GM20431 (cell line): ENCODE results near the gene MVB12B.

ENCODE experiments used
- in situ Hi-C: fragments of 300-500 bp; cut with MseI, MboI; formaldehyde crosslinking; loops from one replicate; pipeline ENCODE4 v1.15.0; 2020; ENCODE audit warnings: low sequenced_read_pairs; ENCODE audit not compliant: unreplicated experiment

The MVB12B gene

DNA sequence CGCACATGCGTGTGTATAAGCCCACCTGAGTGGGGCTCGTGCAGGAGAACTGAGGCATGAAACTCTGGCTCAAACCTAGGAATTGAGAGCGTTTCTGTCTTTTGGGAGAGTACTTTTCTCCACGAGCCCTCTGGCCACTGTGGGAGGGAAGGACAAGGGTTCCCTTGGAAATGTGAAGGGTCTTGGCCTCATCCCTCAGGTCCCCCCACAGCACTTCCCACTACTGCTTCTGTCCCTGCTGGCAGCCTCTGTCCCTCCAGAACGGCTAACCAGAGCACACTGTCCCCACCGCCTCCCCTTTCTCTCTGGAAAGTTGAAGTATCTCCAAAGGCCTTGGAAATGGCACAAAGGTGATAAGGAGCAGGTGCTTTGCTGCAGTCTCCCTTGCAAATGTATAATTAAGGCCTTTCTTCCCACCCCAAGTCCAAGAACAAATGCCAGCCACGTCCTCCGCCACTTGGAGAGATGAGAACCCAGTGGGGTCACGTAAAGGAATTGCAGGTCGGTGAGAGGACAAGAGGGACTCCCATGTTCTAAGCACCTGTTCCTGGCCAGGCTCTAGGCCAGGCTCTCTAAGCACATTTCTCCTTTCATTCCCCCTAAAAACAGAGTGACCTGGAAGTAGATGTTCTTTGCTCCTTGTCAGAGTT, 179.2 kb downstream of the MVB12B start:
- in situ Hi-C loops, result no loop called here

DNA sequence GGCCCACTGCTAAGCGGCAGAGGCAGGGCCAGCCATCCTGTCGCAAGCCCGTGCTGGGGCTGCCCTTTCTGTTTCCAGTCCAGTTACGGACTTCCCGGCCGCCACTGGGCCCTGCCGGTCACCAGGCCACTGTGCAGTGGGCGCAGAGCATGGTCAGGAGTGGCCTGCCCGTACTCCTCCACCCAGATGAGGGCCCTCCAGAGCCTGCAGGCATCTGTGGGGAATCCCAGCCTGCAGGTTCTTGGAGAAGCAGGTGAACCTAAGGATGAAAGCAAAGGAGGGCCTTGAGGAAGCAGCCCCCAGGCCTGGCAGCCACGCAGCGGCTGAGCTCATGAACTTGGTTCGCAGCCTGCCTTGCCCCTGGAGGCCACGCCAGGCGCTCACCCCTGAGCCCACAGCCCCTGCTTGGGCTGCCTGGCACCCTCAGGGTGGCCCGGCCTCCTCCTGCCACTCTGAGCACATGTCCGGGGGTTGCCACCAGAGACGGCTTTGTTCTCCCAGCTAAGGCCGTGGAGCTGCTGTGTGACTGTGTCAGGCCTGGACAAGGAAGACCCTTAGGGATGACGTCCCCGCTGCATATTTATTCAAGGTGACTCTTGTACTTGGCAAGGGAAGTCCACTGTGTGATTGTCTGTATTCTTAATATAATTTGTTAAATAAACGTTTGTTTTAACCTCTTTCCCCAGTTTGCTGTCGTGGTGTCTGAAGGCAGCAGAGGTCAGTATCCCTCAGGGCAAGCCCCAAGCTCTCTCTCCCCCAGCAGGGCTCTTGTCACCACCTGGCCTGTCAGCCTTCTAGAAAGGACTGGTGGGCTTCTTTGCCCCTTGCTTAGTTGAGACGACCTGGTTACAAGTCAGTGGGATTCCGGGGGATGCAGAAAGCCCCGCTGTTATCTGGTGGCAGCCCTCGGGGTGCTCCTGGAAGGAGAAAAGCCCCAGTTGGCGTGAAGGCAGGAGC, 180.0 kb downstream of the MVB12B start:
- in situ Hi-C loops, result no loop called here

GRCh38 chr9:126507318-126508109, 180.9 kb downstream of the MVB12B start:
- in situ Hi-C loops, result no loop called here

- in situ Hi-C loops, result no loop called here
These were observed 181.6 kb downstream of the MVB12B start for GRCh38 chr9:126508171-126508591.

GRCh38 chr9:126508928-126509327, 182.3 kb downstream of the MVB12B start:
- in situ Hi-C loops, result no loop called here

GRCh38 chr9:126509718-126510117, 183.1 kb downstream of the MVB12B start:
- in situ Hi-C loops, result no loop called here

DNA sequence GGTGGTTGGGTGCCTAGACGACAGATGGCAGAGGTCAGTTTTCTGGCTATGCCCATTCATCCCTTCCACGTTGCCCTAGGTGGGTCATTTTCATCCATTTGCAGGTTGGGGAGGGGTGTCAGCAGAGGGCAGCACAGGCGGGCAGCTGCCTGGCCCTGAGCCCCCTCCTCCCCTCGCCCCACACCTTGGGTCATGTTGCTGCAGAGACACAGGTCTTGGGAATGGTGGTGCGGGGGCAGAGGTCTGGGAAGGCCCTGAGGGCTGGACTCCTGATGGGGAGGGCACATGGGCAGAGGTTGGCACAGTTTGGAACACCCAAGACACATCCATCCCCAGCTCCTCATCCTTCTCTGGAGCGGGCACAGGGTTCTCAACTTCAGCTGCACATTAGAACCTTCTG, 183.9 kb downstream of the MVB12B start:
- in situ Hi-C loops, result no loop called here

GRCh38 chr9:126511411-126511810, 184.8 kb downstream of the MVB12B start:
- in situ Hi-C loops, result no loop called here

DNA sequence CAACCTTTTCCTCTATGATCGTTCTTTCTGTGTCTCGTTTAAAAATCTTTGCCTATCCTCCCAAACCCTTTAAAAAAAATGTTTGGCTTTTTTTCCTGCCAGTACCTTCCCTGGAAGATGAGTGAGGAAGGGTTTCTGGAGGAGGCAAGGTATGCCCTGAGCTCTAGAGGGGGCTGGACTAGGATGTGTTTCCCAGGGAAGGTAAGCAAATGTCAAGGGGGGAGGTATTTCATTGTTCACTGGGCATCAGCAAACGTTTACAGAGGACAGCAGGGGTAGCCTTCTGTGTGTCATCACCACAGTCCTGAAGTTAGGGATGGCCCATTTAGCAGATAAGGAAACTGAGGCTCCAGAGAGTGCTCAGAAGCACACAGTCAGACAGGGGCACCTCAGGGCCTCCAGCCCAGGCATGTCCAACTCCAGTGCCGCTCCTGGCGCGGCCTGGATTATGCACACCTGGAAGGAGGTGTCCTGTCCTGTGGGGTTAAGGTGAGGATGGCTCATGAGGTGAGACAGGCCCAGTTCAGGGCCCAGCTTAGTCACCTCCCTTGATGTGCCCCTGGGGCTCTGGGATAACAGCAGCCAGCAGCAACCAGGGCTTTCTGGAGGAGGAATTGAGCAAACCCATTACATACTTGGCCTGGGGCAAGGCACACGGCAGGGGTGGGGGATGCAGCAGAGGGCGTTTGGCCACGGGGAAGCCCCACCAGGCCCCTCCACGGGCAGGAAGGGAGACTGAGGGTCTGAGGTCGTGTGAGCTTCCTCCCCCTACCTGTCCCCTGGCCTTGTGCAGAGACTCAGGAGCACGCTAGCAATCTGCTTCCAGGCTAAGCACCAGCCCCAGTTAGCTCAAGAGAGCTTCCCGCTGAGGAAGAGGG, 186.8 kb downstream of the MVB12B start:
- in situ Hi-C loops, result no loop called here

DNA sequence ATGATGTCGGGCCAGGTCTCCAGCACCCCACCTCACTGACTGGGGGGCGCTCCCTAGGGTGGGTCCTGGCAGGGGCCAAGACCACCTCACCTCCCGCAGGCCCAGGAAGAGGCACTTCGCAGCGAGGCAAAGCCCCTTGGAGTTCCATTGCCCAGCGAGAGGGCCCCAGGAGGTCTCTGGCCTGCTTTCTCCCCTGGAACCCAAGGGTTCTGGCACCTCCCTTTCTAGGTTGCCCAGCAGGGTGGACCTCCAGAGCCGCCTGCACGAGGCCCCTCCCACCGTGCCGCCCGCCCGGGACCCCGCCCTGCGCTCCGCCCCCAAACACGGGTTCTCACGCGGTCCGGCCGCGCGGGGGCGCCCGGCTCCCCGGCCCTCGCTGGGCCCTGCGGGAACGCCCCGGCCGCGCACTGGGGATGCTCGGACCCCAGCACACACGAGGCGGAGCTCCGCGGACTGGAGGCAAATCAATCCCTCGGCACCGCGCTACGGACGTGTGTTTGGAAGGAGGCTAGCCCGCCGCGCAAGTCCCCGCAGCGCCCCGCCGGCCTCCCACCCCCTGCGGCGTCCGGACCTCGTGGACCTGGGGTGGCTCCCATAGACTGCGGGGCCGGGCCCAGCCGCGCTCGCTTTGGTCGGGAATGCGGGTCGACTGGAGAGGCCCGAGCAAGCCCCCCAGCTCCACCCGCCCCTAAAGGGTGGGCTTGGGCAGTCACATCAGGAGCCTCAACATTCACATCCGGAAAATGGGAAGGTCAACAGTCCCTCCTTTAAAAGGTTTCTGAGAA, 187.6 kb downstream of the MVB12B start:
- in situ Hi-C loops, result no loop called here

DNA sequence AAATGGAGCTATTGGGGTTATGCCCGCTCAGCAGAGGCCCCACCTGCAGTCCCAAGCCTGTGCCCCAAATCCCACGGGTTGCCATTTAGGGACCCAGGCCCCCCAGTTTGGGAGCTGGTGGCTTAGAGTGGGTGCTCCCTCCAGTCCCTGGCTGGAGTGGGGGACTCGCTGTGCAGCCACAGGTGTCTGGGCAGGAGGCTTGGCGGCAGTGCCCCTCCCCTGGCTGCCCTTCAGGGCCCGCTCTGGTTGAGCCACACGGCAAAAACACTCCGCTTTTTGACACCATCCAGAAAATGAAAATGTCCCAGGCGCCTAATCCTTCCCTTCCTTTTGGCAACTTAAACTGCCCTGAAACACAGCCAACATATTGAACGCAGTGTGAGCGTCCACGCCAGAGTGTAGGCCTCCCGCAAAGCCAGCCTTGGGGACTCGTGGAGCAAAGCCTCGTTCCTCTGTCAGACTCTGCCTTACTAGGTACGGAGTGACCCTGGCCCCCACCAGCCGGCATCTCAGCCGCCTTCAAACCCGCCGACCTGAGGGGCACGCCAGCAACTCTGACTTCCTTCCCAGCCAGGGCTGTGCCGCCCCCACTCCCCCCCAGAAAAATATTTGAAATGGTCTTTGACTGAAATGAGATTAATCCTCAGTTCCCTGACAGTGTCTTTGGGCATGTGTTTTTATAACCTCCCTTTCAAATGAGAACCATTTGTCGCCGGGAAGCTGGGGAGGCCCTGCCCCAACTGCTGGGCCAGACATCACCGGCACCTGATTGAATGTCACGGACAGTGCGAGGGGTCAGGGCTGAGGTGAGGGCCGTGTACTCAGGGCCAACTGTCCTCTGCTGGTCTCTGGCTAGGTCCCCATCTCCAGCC, 188.6 kb downstream of the MVB12B start:
- in situ Hi-C loops, result no loop called here

GRCh38 chr9:126515873-126516505, 189.4 kb downstream of the MVB12B start:
- in situ Hi-C loops, result no loop called here

GRCh38 chr9:126516561-126516935, 189.9 kb downstream of the MVB12B start:
- in situ Hi-C loops, result no loop called here

- in situ Hi-C loops, result no loop called here
These were observed 190.6 kb downstream of the MVB12B start for GRCh38 chr9:126516936-126517832.

GRCh38 chr9:126517833-126518356, 191.3 kb downstream of the MVB12B start:
- in situ Hi-C loops, result no loop called here

GRCh38 chr9:126518763-126519162, 192.1 kb downstream of the MVB12B start:
- in situ Hi-C loops, result no loop called here
